GM12878 (cell line): ENCODE measurements around the gene ADAM23. TPM values are rescaled to one million over a fixed set of nuclear protein-coding genes. Genes with fewer than 3 reads are reported as not detected.

ENCODE experiments used
- ATAC-seq: fragments of 200-7000 bp; cut with Tn5 transposase; 3 replicates; pipeline ENCODE4 v1.9.1; 2020; ENCODE audit warnings: mild to moderate bottlenecking, moderate library complexity
- BruUV-seq: library from RNA; stranded (reverse); fragments of 400-500 nt; replicated peaks from 2 replicates; lab custom pipeline; 2021; lab: Mats Ljungman, UMichigan
- CTCF ChIA-PET: fragments of 300-600 bp; sonication (Branson Sonifier 250); formaldehyde crosslinking; extraction: SDS; loops from one replicate; lab custom pipeline; 2021; ENCODE audit warnings: inconsistent platforms; lab: Yijun Ruan, JAX
- POLR2A ChIA-PET: fragments of 350-600 bp; formaldehyde crosslinking; extraction: SDS; loops from one replicate; lab custom pipeline; 2021; ENCODE audit warnings: inconsistent platforms; lab: Charles Lee
- RAD21 ChIA-PET: fragments of 300-600 bp; sonication (Branson Sonifier 250); formaldehyde crosslinking; loops from one replicate; lab custom pipeline; 2023; ENCODE audit warnings: antibody characterized with exemption; ENCODE audit not compliant: unreplicated experiment; lab: Charles Lee
- SMC1A ChIA-PET: fragments of 300-600 bp; sonication (Branson Sonifier 250); formaldehyde crosslinking; loops from one replicate; lab custom pipeline; 2023; ENCODE audit not compliant: unreplicated experiment, uncharacterized antibody; lab: Charles Lee
- DNase-seq: peaks from one replicate; pipeline ENCODE4 v3.0.0-alpha.2; 2011; ENCODE audit warnings: low read depth, low spot score
- FAIRE-seq: peaks from 3 replicates; lab custom pipeline; 2011; peaks lifted over from hg19 to GRCh38; lab: Jason Lieb, UNC
- H2AFZ ChIP-seq: 2 replicates; pipeline ENCODE4 v1.6.0; 2011; ENCODE audit warnings: low read depth, low read length, control low read depth; ENCODE audit not compliant: control insufficient read depth
- H3K27ac ChIP-seq: 2 replicates; pipeline ENCODE4 v1.5.1; 2011; ENCODE audit warnings: control low read depth; ENCODE audit not compliant: control insufficient read depth, insufficient read depth
- H3K27me3 ChIP-seq, 2 experiments: replicated peaks in 1 of 2; 2 replicates each; pipeline versions ENCODE4 v1.6.0 to v1.6.1; 2011; ENCODE audit warnings: low read length in 1 of 2; ENCODE audit not compliant: control insufficient read depth in 2 of 2, insufficient read depth in 2 of 2
- H3K36me3 ChIP-seq, 2 experiments: 2 replicates each; pipeline ENCODE4 v1.5.1; 2011; ENCODE audit warnings: low read length in 1 of 2; ENCODE audit not compliant: control insufficient read depth in 2 of 2, insufficient read depth in 2 of 2
- H3K4me1 ChIP-seq: 2 replicates; pipeline ENCODE4 v1.6.1; 2011; ENCODE audit warnings: mild to moderate bottlenecking, low read length, moderate library complexity, mixed read lengths; ENCODE audit not compliant: control insufficient read depth, insufficient read depth
- H3K4me2 ChIP-seq: 2 replicates; pipeline ENCODE4 v1.6.0; 2011; ENCODE audit warnings: control low read depth; ENCODE audit not compliant: control insufficient read depth, insufficient read depth
- H3K4me3 ChIP-seq: fragments of 200-600 bp; sonication (generic); 2 replicates; pipeline ENCODE4 v1.5.1; 2016
- H3K79me2 ChIP-seq: 2 replicates; pipeline ENCODE4 v1.6.0; 2011; ENCODE audit warnings: low read length; ENCODE audit not compliant: control insufficient read depth, insufficient read depth
- H3K9ac ChIP-seq: 2 replicates; pipeline ENCODE4 v1.8.0; 2011; ENCODE audit warnings: low read length, control low read depth, mixed read lengths; ENCODE audit not compliant: control insufficient read depth, insufficient read depth
- H3K9me3 ChIP-seq: replicated peaks from 3 replicates; pipeline ENCODE4 v1.5.1; 2011; ENCODE audit warnings: mild to moderate bottlenecking, low read length; ENCODE audit not compliant: control insufficient read depth, insufficient read depth
- H4K20me1 ChIP-seq: 2 replicates; pipeline ENCODE4 v1.6.0; 2011; ENCODE audit not compliant: control insufficient read depth, insufficient read depth
- CBFB ChIP-seq: IDR thresholded peaks from 2 replicates; pipeline ENCODE4 v1.6.1; 2016; ENCODE audit warnings: antibody characterized with exemption, low read depth
- FOXM1 ChIP-seq: IDR thresholded peaks from 2 replicates; pipeline ENCODE4 v1.6.1; 2012; ENCODE audit warnings: low read depth, mild to moderate bottlenecking, inconsistent platforms, low read length, moderate library complexity
- SKIL ChIP-seq: fragments of 450-650 bp; IDR thresholded peaks from 2 replicates; pipeline ENCODE4 v1.6.1; 2017; ENCODE audit warnings: mild to moderate bottlenecking, low read depth, inconsistent platforms; ENCODE audit not compliant: poor library complexity, severe bottlenecking
- STAT3 ChIP-seq: IDR thresholded peaks from 2 replicates; pipeline ENCODE4 v1.6.1; 2011; ENCODE audit warnings: low read depth, low read length, improper control_type of control experiment
- USF2 ChIP-seq: IDR thresholded peaks from 2 replicates; pipeline ENCODE4 v1.6.1; 2011; ENCODE audit warnings: low read depth, low read length, improper control_type of control experiment, borderline replicate concordance
- YBX1 ChIP-seq: fragments of 450-650 bp; IDR thresholded peaks from 2 replicates; pipeline ENCODE4 v1.6.1; 2016; ENCODE audit warnings: antibody characterized with exemption
- ZBTB4 ChIP-seq: fragments of 450-650 bp; formaldehyde crosslinking; IDR thresholded peaks from 2 replicates; pipeline ENCODE4 v1.4.0; 2022; ENCODE audit warnings: mild to moderate bottlenecking, moderate library complexity
- ZNF274 ChIP-seq: IDR thresholded peaks from one replicate; pipeline ENCODE4 v1.8.0; 2011; ENCODE audit not compliant: insufficient read length, insufficient read depth
- WGBS: methylation state at CpG from one replicate; pipeline ENCODE4 v1.1.6; 2016; ENCODE audit warnings: low lambda C conversion rate; ENCODE audit not compliant: insufficient replicate concordance, insufficient coverage; ENCODE audit errors: missing lambda C conversion rate; 5-methylcytosine and 5-hydroxymethylcytosine counted together
- in situ Hi-C: fragments of 300-500 bp; cut with MboI; formaldehyde crosslinking; loops from 9 replicates; pipeline ENCODE4 v1.14.3; 2018; ENCODE audit warnings: mixed read lengths
- intact Hi-C: fragments of 100-400 bp; cut with micrococcal nuclease; formaldehyde crosslinking; loops from one replicate; pipeline ENCODE4 v1.14.2; 2022; ENCODE audit not compliant: unreplicated experiment
- polyA plus RNA-seq, 11 experiments: library from polyadenylated mRNA; depleted of rRNA in 4 of 11; unstranded in 6 of 11; stranded (reverse) in 5 of 11; fragments of >200 nt; fragmentation: Nextera tagmentation in 4 of 11; fragmentation: Illumina TruSeq in 1 of 11; extraction: Ambion mirVana in 4 of 11; extraction: Trizol in 1 of 11; gene quantifications; 1 replicate in 1 of 11; 2 replicates in 10 of 11; pipeline versions ENCODE4 v1.2.1 to v1.2.3, GENCODE V29; 2011 to 2016; ENCODE audit warnings: inconsistent platforms in 2 of 11, missing spikeins in 2 of 11, low read depth in 1 of 11
- total RNA-seq, 4 experiments: library from RNA; depleted of rRNA in 3 of 4; stranded (reverse); fragments of >200 nt in 3 of 4; fragmentation: Illumina TruSeq in 1 of 4; extraction: Trizol in 1 of 4; gene quantifications; 2 replicates each; pipeline versions ENCODE4 v1.2.1 to v1.2.3, GENCODE V29; 2013 to 2021
- TF ChIP-seq, protein P1 (sequence below): fragments of 450-650 bp; formaldehyde crosslinking; IDR thresholded peaks from 2 replicates; pipeline ENCODE4 v1.4.0; 2020; ENCODE audit warnings: mild to moderate bottlenecking, moderate library complexity
- TF ChIP-seq, protein P2 (sequence below): fragments of 450-650 bp; IDR thresholded peaks from 2 replicates; pipeline ENCODE4 v1.6.1; 2014; ENCODE audit warnings: mild to moderate bottlenecking

Gene ADAM23
- total and polyA plus RNA-seq, 10 of the 15 experiments (the other 5 are each of a cell fraction or from before 2014, with no cell fraction given), result 5.7 to 41.8 (median 15.6) TPM

DNA sequence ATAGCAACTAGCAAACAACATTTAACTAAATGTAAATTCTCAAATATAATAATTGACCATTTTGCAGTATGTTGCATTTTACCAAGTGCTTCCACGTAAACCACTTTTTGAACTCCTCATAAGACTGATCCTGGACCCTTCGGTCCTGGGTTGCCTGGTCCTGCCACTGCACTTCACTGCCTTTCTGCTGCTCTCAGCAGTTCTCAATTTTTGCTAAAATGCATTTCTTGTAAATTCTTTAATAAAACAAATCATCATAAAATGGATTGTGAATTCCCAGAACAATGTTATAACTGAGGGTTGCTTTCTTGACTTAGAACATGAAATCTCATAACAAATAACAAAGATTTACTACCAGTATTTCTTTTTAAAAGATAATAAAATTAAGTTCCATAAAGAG, 12.9 kb upstream of the ADAM23 start (continued):
- TF ChIP-seq, protein P1, sequence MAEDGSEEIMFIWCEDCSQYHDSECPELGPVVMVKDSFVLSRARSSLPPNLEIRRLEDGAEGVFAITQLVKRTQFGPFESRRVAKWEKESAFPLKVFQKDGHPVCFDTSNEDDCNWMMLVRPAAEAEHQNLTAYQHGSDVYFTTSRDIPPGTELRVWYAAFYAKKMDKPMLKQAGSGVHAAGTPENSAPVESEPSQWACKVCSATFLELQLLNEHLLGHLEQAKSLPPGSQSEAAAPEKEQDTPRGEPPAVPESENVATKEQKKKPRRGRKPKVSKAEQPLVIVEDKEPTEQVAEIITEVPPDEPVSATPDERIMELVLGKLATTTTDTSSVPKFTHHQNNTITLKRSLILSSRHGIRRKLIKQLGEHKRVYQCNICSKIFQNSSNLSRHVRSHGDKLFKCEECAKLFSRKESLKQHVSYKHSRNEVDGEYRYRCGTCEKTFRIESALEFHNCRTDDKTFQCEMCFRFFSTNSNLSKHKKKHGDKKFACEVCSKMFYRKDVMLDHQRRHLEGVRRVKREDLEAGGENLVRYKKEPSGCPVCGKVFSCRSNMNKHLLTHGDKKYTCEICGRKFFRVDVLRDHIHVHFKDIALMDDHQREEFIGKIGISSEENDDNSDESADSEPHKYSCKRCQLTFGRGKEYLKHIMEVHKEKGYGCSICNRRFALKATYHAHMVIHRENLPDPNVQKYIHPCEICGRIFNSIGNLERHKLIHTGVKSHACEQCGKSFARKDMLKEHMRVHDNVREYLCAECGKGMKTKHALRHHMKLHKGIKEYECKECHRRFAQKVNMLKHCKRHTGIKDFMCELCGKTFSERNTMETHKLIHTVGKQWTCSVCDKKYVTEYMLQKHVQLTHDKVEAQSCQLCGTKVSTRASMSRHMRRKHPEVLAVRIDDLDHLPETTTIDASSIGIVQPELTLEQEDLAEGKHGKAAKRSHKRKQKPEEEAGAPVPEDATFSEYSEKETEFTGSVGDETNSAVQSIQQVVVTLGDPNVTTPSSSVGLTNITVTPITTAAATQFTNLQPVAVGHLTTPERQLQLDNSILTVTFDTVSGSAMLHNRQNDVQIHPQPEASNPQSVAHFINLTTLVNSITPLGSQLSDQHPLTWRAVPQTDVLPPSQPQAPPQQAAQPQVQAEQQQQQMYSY (CRISPR knock-in tag), result no peak
- no peak for TF ChIP-seq FOXM1

GRCh38 chr2:206431439-206431838, 11.9 kb upstream of the ADAM23 start:
- no peak overlapping the region for H3K4me2 ChIP-seq
- no peaks in the 10 kb centered on the region for H3K36me3 ChIP-seq
- no peak overlapping the region for H3K4me3 ChIP-seq
- no peaks in the 10 kb centered on the region for H3K79me2 ChIP-seq
- RAD21 ChIA-PET, result no interaction called here
- ATAC-seq (no peak), DNase-seq (no peak), FAIRE-seq (no peak)
- POLR2A ChIA-PET, result no interaction called here
- H3K27me3 ChIP-seq, result no peaks in the 10 kb centered on the region; a peak in 1 of 4 replicates
- CTCF ChIA-PET, result no interaction called here
- SMC1A ChIA-PET, result interaction anchor here (1.4 kb wide), 1 partner anchor 70 kb away, joined by 3 read pairs; no protein-coding TSS in a partner anchor
- no peaks in the 10 kb centered on the region for H3K9me3 ChIP-seq
- BruUV-seq, result no TSS peak
- no peak overlapping the region for H3K27ac ChIP-seq
- intact Hi-C loops, result no loop called here
- no peak overlapping the region for H3K9ac ChIP-seq
- no peak overlapping the region for H2AFZ ChIP-seq
- no peaks in the 10 kb centered on the region for H4K20me1 ChIP-seq
- WGBS, result 31% methylated on average over 3 of the region's 3 CpGs
- in situ Hi-C loops, result no loop called here
- H3K4me1 ChIP-seq, result no peaks in the 10 kb centered on the region
- TF ChIP-seq, protein P2, sequence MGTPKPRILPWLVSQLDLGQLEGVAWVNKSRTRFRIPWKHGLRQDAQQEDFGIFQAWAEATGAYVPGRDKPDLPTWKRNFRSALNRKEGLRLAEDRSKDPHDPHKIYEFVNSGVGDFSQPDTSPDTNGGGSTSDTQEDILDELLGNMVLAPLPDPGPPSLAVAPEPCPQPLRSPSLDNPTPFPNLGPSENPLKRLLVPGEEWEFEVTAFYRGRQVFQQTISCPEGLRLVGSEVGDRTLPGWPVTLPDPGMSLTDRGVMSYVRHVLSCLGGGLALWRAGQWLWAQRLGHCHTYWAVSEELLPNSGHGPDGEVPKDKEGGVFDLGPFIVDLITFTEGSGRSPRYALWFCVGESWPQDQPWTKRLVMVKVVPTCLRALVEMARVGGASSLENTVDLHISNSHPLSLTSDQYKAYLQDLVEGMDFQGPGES, result no peak
- TF ChIP-seq STAT3 (no peak), USF2 (no peak), CBFB (no peak), ZNF274 (no peak), ZBTB4 (CRISPR knock-in tag) (no peak), YBX1 (no peak), SKIL (no peak)
